GM12873 (cell line): ENCODE data around the gene HES7.
A peak's percentile ranks its signal among the peaks of the same experiment; 100 is the strongest.

ENCODE experiments used
- TF ChIP-seq, protein P1 (sequence below): IDR thresholded peaks from 2 replicates; pipeline ENCODE4 v1.5.1; 2012; ENCODE audit warnings: low read depth, mild to moderate bottlenecking, moderate library complexity, low read length, control low read depth; ENCODE audit not compliant: insufficient read depth; ENCODE audit errors: missing control alignments

Gene HES7

DNA sequence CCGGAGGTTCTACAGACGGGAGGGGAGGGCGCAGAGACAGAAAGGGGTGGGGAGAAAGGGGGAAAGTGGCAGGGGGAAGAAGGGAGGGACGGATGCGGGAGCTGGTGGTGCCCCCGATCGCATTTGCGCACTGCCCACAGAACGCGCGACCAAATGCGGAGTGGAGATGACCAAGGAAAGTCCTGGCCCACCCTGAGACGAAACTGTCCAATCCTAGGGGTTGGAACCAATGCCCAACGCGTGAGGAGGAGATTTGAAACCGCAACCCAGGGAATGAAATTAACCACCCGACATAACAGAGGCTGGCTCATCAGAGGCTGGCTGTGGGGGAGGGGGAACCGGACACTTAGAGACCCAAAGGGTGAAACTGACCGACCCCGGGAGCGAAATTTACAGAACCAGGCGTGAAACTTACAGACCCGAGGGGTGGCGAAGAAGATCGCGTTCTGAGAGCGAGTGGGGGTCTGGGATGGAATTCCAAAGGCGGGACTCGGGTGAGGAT is 1.4 kb downstream of the HES7 start:
- TF ChIP-seq, protein P1, sequence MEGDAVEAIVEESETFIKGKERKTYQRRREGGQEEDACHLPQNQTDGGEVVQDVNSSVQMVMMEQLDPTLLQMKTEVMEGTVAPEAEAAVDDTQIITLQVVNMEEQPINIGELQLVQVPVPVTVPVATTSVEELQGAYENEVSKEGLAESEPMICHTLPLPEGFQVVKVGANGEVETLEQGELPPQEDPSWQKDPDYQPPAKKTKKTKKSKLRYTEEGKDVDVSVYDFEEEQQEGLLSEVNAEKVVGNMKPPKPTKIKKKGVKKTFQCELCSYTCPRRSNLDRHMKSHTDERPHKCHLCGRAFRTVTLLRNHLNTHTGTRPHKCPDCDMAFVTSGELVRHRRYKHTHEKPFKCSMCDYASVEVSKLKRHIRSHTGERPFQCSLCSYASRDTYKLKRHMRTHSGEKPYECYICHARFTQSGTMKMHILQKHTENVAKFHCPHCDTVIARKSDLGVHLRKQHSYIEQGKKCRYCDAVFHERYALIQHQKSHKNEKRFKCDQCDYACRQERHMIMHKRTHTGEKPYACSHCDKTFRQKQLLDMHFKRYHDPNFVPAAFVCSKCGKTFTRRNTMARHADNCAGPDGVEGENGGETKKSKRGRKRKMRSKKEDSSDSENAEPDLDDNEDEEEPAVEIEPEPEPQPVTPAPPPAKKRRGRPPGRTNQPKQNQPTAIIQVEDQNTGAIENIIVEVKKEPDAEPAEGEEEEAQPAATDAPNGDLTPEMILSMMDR, result no peak

- TF ChIP-seq, protein P1, result peak; percentile 68
Observed at GRCh38 chr17:8121681-8122421, 2.1 kb downstream of the HES7 start.

DNA sequence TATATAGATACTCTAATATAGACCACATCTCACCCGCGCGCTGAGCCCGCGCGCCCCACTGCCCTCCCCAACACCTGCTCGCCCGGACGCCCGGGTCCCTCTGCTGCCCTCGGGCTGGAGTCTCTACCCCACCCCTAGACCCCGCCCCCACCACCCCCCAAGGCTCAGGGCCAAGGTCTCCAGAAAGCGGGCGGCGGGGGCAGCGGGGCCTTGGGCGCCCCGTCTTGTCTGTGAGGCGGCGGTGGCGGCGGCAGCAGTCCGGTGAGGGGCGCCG is 2.6 kb downstream of the HES7 start:
- TF ChIP-seq, protein P1, result no peak

GRCh38 chr17:8120520-8121406 is 3.1 kb downstream of the HES7 start:
- TF ChIP-seq, protein P1, result peak; percentile 61

- TF ChIP-seq, protein P1, result no peak
Observed at GRCh38 chr17:8119581-8120519, 4.1 kb downstream of the HES7 start.

GRCh38 chr17:8118769-8119580 is 4.9 kb downstream of the HES7 start:
- TF ChIP-seq, protein P1, result peak; percentile 90
